ENCODE data around the gene PTCHD1.
A peak's percentile ranks its signal among the peaks of the same experiment; 100 is the strongest.

Gene PTCHD1

DNA sequence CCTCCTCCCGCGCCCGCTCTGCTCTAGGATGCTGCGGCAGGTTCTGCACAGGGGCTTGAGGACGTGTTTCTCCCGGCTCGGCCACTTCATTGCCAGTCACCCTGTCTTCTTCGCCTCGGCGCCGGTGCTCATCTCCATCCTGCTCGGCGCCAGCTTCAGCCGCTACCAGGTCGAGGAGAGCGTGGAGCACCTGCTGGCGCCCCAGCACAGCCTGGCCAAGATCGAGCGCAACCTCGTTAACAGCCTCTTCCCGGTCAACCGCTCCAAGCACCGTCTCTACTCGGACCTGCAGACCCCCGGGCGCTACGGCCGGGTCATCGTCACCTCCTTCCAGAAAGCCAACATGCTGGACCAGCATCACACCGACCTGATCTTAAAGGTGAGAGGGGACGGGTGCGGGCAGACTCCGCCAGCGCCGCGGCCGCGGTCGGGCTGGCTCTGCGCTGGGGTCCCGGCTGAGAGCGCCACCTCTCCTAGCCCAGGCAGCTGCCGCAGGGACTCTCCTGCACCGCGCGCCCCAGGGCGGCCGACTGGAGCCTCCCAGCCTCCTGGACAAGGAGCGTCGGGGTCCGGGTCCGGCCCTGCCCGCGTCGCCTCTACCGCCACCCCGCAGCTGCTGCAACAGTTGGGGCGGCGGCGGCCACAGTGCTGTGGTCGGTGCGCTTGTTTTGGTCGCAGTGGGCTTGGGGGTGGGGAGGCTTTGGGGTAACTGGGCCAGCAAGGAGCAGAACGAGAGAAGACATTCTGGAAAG is at the start of gene PTCHD1:
Gene PTCHD1 (plus strand): TSS at position 2 of the 752 bp plus-strand sequence. CDS start 27 bp downstream, at position 29.
- DNase-seq: peak; percentile 34

DNA sequence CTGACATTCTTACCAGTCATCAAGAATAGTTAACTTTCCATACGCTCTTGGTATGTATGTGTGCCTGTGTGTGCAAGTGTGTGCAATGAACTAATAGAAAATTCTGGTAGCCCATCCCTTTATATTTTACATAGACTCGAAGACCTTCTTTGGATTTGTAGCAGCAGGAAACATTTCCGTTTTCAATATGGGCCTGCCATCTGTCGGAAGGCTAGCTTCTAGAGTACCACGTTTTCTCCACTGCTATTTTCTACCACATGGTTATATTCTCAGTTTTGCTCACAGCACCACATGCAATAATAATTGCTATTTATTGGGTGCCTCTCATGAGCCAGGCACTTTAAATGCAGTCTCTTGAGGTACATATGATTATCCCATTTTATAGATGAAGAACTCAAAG is 47.9 kb upstream of the PTCHD1 start:
- DNase-seq: no peak

DNA sequence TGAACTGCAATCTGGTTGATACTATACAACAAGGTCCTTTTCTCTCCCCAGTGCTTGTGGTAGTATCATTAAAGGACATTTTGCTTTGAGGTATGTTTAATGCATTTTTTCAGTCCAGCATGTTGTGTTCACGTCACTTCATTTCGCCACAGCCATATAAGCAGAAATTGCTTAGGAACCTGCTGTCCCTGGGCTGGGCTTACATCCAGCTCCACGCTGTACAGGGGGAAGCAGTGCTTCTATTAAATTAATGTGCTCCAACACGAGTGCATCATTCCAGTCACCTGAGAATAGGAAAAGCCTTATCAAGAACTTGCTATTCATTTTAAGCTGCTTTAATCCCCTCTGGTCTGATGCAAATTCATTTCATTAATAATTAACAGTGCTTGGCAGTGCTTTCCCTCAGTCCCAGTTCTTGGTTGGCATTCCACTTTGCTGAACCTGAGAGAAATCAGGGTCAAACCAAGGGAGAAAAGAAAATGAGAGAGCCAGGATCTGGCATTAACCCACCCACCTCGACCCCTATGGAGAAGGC is 47.4 kb upstream of the PTCHD1 start:
- no peak for DNase-seq

DNA sequence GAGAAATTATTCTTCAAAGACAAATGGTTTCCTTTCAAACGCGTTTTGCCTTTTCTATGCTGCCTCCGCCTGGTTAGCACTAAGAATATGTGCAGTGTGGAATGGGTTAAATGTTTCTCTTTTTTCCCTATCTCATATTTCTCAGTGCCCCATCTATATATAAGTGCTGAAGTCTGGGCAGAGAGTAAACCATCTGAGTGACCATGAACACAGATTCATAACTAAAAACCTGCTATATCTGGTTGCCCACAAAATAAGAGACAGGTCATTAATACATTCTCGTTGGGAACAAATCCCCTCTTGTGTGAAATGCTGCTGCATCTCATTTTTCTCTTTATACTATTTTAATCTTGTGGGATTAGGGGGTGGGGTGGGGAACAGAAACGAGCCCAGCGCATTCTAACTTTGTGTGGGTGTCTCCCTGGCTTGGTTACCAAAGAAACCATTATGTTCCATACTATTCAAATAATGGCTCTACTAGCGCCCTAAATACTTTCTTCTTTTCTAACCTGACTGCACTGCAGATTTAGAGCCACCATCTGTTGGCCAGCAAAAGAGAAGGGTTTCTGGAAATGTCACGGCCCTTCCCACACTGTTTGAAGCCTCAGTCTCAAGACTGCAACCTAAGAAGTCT is 42.2 kb upstream of the PTCHD1 start:
- DNase-seq: no peak

DNA sequence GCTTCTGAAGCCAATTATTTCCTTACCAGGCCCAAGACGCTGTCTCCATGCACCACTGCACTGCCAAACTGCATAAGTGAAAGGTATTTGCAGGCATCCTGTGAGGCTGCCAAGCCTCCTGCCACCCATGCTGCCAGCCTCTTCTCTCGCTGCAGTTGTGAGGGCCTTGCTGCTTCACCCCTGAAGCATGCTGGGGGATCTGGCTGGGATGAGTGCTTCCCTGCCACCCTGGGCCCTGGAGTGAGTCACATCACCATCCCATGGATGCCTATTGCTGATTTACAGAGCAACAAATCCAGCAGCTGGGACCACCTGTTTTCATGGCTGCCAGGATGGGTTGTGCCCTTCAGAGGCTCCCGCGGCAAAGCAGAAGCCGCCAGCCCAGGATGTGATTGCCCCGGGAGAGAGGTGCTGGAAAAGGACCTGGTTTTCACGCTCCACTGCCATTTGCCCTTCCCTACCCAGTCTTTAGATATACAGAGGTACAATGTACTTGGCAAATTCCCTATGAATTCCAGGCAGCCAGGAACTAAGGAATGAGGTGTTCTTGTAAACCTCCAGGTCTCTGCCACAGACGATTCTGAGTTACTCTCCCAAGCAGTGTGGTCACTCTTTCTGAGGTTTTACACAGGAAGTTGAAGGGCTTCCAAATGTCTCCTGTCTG is 41.5 kb upstream of the PTCHD1 start:
- no peak for DNase-seq

DNA sequence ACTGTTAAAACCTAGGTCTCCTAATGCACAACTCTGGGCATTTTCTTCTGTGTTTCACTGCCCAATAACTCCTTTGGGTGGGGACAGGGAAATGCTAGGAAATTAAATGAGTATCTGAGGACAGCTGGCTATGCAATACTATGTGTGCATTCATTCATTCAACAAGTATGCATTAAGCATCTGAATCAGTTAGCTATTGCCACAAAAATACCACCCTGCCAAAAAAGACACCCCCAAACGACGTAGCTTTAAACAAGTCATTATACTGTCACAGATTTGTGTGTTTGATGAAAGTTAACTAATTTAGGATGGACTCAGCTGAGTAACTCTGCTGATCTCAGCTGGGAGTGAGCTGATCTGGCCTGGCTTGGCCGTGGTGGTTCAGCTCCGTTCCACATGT is 29.8 kb upstream of the PTCHD1 start:
- DNase-seq: no peak

DNA sequence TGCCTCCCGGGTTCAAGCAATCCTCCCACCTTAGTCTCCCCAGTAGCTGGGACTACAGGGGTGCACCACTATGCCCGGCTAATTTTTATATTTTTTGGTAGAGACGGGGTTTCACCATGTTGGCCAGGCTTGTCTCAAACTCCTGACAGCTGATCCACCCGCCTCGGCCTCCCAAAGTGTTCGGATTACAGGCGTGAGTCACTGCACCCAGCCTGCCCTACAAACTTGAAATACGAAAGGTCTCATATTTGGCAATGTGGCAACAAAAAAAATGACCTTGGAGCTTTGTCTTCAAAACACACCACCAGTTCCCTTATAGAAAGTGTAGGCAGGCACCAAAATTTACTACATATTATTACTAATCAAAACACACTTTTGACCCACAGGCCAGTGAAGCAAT is 22.9 kb upstream of the PTCHD1 start:
- DNase-seq: no peak

DNA sequence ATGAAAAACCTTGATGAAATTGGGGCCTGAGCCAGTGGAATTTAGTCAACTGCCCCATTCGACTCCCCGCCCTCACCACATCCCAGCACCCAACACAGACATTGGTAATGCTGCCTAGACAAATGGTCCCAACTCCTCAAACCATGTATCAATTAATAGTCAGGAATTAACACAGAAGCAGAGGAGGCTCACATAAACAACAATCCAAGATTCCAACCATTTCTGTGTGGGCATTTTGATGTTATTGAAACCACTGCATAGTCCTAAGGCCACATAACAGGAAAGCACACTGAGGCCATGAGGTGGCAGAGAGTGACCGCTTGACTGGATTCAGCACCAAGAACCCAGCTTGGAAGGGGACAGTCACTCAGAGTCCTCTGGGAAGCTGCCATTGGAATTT is 22.5 kb upstream of the PTCHD1 start:
- no peak for DNase-seq

DNA sequence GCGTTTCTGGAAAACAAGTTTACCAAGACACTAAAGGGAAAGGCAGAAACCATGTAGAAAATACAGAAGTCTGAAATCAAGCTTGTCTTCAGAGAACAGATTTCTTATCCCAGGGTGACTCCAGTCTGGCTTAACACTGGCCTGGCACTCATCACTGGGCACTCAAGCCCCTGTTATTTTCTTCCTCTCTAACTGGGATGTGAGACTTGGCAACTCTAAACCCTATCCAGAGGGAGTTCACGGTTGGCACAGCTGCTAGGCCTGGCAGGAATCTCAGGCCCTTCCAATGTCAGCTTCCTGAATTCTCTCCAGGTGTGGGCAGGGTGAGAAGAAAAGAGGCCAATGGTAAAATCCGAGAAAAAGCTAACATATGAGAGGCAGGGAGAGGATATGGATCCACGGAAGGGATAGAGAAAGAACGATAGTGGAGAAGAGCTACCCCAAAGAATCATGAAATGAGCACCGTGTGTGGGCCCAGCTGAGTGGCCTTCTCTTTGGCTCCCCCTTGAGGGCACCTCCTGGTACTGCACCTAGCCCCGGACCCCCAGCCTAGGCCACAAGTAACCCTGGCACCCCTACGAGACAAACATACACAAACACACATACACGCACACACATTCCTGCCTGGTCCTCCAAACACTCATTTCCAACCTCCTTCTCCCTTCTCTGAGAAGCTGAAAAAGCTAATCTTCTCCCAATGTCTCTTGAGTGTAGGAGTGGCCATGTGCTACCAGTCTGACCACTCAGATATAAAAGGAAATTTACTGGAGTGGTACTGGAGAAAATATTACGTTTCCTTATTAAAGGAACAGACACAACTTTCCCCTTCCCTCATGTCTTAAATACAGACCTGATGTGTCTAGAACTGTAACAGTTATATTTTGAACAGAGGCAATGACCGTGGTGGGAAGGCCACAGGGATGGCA is 16.6 kb upstream of the PTCHD1 start:
- no peak for DNase-seq

DNA sequence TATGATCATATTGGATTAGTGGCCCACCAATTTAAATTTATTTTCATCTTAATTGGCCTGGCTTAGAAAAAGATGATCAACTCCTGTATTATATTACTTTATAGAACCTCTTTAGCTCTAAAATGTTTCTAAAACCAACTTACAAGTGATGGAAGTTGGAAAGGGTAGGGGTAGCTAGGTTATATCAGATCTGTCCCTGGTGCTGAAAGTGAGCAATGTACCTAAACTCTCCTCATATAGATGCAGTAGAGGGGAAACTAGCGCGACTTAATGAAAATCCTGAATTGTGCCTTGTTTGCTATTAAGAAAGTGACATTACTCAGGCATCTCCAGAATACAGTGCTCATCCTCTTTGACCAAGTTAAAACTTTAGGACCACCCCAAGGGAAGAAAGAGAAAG is 7.5 kb upstream of the PTCHD1 start:
- no peak for DNase-seq

DNA sequence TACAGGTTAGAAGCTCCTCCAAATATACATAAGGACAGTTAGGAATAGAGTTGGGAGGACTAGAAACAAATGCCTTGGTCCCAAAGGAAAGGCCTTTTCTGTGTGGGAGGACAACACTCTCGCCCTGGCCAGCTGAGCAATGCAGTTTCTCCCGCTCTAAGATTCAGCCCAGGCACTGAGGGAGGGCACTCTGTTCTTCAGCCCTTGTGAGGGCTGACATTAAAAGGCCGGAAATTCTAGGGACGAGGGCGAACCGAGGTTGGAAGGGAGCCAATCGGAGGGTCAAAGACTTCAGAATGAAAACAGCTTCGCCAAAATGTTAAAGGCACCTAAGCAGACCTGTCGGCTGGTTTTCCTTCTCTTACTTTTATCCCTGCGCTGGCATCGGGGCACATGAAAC is 2.9 kb upstream of the PTCHD1 start:
- DNase-seq: no peak

DNA sequence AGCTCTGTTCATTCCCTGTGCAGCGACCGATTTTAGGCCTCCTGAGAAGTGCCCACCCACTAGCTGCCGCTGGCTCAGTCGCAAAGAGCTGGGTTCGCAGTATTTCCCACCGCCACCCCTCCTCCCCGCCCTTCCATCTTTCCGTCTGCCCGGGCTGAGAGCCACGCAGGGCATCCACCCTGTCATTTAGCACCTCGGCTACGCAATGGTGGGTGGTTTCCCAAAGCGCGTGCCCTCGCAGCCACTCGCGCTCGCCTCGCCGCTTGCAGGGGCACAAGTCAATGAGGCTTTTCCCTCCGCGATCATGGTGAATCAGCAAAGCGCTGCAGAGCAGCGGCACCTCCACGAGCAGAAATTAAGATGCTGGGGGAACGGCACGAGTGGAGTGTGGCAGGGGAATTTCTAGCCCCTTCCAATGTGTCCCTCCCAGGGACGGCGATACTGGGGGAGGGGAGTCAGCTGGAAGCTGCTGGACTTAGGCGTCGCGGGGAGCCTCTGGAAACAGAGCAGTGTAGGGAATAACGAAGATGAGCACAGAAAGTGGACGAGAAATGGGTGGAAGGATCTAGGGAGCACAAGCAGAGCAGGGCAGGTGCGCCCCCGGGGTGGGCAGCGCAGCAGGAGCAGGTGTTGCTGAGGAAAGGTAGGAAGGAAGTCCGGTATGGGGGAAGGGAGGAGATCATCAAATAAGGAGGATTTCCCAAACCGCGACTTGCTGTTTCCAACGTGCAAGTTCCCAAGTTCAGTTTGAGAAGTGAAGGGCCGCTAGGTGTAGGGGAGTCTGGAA is 2.4 kb upstream of the PTCHD1 start:
- peak; percentile 24 for DNase-seq

DNA sequence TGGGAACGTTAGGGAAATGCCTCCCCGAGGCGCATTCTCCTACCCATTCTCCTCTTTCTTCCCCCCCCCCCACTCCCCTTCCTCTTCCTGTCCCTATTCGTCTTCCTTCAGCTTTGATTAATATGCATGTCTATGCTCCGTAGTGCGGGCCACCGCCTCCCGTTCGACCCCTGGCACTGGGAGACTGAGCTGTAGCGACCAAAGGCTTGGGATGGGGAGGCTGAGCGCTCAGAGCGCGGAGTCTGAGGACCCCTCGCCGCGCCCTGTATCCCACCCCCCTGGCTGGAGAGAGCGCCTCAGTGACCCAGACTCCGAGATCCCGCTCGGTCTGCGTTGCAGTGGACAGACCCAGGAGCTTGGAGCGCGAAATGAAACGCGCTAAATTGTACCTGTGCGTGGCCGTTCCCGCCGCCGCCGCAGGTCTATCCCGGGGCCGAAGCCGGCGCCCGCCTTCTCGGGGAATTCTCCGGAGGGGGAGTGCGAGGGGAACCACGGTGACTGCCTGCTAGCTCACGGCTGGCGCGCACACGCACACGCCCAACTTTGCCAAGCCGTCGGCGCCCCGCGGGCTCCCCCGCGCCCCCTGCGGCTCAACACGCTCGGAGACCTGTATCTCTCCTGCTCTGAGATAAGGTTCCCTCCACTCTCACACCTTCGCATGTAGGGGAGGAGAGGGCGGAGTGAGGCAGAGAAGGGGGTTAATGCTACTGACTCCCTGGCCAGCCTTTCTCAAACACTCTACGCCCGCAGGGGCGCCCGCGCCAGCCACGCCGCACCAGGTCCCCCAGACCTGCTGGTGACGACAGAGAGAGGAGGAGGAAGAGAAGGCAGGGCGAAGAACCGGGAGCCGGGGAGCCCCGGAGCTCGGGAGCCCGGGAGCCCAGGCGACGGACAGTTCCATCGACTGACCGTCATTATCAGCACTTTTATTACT is 1.5 kb upstream of the PTCHD1 start:
- no peak for DNase-seq

DNA sequence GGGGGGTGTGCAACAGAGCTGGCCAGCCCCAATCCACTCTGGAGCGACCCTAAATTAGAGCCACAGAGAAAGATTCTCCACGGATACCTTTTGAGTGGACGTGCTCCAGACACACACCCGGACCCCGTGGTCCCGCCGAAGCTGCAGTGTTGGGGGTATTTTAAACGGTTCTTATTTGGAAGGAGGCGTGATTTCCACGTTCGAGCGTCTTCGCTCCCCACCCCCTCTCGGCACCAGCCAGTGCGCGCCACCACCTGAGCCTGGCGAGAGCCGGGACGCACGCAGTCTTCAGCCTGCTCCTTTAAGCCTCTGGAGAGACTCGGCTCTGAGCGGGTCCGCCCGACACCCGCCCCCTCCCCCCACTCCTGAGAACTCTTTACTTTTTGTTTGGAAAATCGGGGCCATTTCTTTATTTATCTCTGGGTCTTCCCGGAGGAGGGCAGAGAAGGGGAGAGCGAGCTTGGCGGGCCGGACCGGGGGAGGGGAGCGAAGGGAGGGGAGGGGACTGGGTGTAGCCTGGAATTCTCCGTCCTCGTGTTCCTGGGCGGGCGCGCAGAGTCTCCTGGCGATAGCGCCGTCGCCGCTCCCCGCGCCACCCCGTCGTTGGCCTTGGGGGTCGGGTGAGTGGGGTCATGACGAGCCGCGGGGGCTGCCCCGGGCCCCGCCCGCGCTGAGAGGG is 668 bp upstream of the PTCHD1 start:
- peak; percentile 33 for DNase-seq

DNA sequence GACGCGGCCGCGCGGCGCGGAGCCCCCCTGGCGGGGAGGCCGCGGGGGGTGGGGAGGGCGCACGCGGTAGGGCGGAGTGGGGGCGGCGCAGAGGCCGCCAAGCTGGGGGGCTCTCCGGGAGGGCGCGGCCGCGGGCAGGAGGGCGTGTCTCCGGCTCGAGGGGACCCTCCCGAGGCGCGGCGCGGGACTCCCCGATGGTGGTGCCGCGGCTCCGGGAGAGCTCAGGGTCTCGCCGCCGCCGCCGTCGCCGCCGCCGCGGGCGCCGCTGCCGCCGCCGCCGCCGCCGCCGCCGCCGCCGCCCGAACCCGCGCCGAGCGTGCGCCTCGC is 165 bp upstream of the PTCHD1 start:
- no peak for DNase-seq

DNA sequence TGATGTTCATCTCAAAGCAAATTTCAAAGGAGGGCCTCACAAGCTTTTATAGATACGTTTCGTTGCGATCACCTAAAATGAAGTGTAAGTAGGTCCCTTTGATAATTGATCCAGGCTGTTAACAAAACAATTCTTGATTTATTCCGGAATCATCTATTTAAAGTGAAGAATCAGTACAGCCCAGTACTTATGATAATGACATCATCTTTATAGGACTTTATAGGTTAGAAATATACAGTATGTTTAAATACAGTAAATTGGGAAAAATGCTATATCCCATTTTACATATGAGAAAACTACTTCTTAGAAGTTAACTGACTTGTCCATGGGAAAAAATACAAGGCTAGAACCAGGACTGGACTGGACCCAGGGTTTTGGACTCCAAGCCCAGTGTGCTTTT is 3.7 kb downstream of the PTCHD1 start:
- DNase-seq: no peak

DNA sequence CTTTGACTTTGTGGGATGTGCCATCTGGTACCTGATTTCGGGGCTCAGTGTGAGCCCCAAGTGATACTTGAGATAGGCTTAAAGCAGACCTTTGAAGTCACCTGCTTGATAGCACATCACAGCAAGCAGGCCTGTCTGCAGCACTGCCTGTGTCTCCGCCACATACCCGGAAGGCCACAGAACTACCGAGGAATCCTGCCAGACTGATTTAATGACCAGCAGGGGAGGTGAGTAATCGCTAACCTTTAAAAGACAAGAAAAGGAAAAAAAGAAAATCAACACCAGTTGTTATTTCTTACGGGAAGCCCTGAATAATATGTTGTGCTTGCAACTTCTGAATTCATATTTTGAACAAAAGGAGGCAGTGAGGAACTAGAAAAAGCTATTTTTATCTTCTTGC is 6.8 kb downstream of the PTCHD1 start:
- DNase-seq: no peak

DNA sequence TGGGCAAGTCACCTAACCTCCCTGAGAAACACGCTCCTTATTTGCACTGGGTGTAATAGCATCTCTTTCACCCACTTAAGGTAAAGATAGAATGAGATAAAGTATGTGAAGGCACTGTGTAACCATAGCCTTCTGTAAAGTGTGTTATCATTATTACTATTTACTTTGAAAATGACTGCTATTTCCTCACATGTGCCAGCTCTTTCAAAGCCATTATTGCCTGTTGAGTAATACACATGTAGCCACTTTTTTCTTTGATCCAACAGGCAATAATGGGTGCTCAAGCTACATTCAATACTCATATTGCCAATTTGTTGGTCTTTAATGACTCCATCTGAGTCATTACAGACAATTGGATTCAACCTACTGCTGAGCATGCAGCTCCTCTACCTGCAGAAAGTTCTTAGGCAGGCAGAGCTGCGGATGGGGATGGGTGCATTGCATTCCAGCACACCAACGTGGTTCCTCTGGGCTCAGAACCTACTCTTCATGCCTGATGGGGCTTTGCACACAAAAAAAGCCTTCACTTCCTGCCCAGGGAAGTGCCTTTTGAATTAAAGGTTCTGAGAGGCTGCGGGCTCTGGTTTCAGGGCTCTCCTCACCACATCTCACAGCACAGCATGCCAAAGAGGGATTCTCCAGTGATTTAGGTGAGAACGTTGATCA is 9.7 kb downstream of the PTCHD1 start:
- no peak for DNase-seq

DNA sequence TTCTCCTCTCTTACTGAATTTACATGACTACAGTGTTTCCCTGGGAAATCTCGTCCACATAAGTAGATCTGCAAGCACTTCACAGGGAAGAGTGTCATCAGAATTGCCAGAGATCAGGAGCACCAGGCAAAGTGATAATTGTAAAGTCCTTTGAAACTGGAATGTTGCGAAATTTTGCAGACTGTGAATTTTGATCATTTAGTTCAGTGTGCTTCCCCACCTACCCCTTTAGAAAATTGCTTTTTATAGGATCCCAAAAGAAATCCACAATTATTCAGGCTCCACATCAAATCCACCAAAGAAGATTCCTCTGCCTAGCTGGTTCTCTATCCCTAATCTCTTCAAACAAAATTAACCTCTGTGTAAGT is 10.2 kb downstream of the PTCHD1 start:
- DNase-seq: no peak

DNA sequence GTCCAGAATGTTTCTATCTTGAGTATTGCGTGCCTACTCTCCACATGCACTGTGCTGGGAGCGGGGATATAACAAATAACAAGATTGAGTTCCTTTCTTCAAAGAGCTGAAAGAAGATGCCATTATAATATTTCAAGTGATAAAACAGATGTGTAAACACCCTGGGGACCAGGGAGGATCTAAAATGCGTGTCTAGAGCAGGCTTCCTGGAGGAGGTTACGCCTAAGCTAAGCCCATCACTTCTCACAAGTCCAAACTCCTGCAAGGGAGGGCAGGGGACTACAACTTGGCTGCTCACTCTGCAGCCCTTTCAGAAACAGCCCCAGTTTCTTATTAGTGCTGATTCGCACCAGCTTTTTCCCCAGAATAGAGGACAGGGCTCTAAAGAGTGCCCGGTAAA is 21.5 kb downstream of the PTCHD1 start:
- no peak for DNase-seq

Measured in NCI-H1105 treated with DMSO at 0.1 percent for 48 hours (cell line).